Measurements from ENCODE around the gene P4HA3.

The P4HA3 gene

DNA sequence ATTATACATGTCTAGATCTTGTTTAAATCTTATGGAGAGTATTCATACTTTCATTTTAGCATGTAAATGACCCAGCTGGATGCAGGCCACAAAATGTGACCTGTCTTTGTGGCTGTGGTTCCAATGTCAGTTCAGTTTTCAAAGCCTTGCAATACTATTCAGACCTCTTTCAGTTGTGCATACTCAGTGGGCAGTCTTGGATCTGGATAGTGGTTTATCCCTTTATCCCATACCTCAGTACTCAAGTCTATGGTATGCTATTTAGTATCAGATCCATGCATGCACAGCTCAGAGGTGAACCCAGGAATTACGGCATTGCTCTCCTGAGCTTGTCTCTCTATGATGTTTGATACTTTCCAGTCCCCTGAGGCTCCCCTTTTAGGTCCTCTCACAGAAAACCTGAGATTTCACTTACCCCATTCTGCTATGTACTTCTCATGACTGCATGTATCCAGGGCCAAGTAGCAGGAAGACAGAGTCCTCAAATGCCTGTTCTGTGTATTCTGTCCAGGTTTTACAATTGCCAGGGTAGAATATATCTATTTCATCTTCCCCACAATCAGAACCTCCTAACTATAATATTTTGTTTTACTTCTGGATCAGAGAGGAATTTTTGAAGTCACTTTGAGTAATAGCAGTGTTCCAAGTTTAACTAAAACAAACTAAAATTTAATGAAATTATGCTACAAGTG lies 6.9 kb upstream of the P4HA3 start:
- peak; percentile 13 for DNase-seq (ENCODE audit: low spot score)
- FAIRE-seq = no peak

DNA sequence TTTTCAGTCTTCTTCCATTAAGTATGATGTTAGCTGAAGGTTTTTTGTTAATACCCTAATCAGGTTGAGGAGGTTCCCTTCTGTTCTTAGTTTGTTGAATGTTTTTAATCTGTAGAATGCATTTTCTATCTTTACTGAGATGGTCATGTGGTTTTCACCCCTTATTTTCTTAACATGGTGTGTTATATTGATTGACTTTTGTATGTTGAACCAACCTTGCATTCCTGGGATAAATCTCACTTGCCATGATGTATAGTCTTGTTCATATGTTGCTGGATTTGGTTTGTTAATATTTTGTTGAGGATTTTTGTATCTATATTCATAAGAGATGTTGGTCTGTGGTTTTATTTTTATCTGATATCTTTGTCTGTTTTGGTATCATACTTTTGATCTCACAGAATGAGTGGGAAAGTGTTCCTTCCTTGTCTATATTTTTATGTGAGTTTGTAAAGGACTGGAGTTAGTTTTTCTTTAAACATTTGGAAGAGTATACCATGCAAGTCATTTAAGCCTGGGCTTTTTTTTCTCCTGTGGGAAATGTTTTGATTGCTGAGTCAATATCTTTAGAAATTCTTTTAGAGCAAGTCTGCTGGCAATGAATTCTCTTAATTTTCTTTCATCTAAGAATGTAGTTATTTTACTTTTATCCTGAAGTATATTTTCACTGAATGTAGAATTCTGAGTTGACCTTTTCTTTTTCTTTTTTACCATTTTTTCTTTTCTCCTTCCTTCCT lies 5.5 kb upstream of the P4HA3 start:
- FAIRE-seq = no peak
- DNase-seq (ENCODE audit: low spot score) = no peak

- DNase-seq (ENCODE audit: low spot score) = no peak
- FAIRE-seq = no peak
Measured at GRCh38 chr11:74312326-74312725, 886 bp upstream of the P4HA3 start.

GRCh38 chr11:74310857-74311256 lies 583 bp downstream of the P4HA3 start:
- DNase-seq (ENCODE audit: low spot score) (no peak), FAIRE-seq (no peak)

DNA sequence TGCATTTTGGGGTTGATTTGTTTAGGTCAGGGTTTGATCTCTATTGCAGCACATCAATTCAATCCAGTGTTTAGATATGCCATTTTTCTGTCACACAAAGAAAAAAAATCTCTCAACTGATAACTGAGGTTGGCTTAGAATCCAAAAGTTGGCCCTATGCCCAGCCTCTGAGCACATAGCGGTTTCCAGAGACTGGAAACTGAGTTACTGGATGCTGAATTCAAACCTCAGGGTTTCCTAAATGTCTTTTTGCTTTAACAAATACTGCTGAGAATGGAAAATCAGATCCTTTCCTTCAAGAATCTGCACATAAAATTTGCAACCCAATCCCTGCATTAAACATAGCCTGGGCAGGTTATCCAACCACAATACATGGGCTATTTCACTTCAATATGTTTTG lies 4.0 kb downstream of the P4HA3 start:
- DNase-seq (ENCODE audit: low spot score) = peak; percentile 19
- peak; percentile 45 for FAIRE-seq

GRCh38 chr11:74306435-74307175 lies 4.8 kb downstream of the P4HA3 start:
- FAIRE-seq = no peak

DNA sequence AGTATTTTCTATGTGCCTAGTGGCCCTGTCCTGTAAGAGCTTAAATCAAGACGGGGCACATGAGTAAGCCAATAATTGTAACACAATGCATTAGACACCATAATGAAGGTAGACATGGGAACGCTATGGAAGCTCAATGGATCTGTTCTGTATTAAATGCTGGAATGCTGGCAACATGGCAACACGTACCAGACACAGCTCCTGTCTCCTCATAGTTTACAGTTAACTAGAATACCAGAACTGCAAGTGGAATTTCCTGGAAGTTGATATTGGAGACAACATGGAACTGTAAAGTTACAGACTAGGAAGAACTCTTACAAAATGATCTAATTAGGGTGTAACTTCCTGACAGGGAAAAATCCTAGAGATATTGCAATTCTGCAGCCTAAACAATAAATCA lies 12.4 kb downstream of the P4HA3 start:
- FAIRE-seq (no peak), DNase-seq (ENCODE audit: low spot score) (no peak)

More at GRCh38 chr11:74306435-74307175, 4.8 kb downstream of the P4HA3 start:
- DNase-seq (ENCODE audit: low spot score) = no peak

GRCh38 chr11:74297484-74297883 lies 14.0 kb downstream of the P4HA3 start:
- FAIRE-seq (no peak), DNase-seq (ENCODE audit: low spot score) (no peak)

DNA sequence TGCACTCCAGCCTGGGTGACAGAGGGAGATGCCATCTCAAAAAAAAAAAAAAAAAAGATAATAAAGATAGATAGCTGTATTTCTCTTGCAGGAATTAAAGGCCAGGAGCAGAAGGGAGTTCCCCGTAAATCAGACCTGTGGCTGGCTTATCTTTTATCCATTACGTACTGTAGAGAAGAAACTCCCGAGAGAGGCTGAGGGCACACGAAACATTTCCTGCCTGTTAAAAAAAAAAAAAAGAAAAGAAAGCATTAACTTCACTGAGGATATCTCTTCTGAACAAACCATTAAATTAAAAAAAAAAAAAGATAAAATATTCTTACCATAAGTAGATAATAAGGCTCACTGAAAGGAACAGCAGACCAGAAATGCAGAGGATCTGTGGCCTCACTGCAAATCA lies 22.5 kb downstream of the P4HA3 start:
- DNase-seq (ENCODE audit: low spot score) (no peak), FAIRE-seq (no peak)

DNA sequence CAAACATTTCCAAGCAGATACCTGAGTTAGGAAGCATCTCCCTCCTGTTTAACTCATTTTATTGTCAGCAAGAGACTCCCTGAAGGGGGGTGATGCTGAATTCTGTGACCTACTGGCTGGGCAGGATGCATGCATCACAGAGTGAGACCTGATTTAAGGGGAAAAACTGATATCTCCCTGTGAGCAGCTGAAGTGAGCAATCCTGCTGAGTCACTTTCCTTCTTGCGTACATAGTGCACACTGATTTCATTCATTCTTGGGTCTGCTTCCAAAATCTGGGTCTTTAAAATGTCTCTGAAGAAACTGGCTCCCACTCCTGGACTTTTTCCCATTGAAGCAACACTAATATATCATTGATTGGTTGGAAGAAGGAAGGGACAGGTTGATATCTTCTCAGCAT lies 23.3 kb downstream of the P4HA3 start:
- peak; percentile 58 for FAIRE-seq
- DNase-seq (ENCODE audit: low spot score) = peak; percentile 76

DNA sequence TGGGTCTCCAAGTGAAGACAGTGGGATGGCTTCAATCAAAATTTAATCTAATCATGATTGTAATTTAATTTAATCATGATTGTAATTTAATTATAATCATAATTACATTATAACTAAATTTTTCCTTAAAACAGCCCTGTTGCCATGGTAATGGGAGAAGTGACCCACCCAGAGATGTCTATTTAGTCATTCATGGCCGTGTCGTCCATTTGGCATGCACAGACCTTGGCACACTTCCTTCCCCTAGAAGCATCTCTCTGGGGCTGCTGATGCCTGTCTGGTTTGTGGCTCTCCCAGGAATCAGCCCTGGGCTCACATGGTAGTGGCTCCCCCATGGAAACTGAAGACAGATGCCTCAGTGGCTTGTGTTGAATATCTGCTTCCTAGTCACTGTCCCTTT lies 27.0 kb downstream of the P4HA3 start:
- DNase-seq (ENCODE audit: low spot score) = peak; percentile 20
- no peak for FAIRE-seq

DNA sequence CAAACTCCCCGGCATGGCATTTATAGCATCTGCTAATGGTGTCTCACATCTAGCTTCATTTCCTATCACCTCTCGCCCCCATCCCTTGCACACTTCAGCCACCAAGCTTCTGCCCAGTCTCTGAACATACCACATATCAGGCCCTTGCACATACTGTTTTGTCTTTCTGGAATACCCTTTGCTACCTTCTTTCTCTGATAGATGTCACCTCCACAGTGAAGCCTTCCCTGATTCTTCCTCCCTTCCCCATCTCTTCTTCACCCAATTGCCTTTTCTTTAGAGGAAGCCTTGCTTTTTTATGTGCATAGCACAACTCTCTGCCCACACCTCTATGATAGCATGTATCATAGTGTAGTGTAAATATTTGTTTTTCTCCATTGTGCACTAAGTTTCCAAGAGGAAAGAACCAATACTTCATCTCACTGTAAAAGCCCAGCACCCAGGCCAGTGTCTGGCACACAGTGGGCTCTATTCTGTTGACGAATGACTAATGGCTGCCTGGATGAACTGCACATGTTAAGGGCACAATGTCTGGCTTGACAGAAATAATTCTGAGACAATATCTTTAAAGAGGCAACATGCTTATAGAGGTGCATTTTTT lies 27.8 kb downstream of the P4HA3 start:
- FAIRE-seq (no peak), DNase-seq (ENCODE audit: low spot score) (no peak)

GRCh38 chr11:74282914-74283371 lies 28.5 kb downstream of the P4HA3 start:
- no peak for FAIRE-seq
- DNase-seq (ENCODE audit: low spot score) = peak; percentile 30

DNA sequence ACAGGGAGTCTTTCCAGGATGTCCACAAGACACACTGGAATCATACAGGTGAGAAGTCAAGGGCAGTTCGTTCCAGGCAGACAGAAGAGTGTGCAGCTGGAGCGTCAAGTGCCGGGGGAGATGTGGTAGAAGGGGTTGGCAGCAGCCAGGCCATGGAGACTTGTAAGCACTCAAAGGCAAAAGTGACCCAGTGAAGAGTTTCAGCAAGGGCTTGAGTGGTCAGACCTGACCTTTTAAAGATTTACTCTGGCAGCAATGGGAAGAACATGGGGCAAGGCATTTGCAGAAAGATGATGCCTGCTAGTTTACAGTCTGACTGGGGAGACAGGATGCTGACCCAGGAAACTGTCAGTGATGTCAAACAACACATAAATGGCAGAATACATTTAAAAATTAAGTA lies 29.0 kb downstream of the P4HA3 start:
- DNase-seq (ENCODE audit: low spot score) = no peak
- FAIRE-seq = no peak

DNA sequence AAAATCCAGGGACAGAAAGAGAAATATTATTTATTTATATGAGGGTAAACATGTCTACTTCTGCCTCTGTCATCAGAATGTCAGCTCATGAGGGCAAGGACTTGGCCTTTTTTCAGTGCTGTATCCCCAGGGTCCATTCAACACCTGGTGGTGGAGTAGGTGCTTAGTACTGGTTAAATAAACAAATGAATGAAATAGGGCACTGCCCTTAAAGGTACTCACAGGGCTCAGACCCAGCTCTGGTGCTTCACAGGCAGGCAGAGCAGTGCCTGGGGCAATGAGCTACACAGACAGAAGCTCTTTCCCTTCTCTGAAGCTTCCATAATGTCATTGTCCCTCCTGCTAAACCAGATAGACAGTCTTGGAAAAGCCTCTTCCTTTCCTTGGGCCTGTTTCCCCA lies 30.9 kb downstream of the P4HA3 start:
- no peak for DNase-seq (ENCODE audit: low spot score)
- no peak for FAIRE-seq

GRCh38 chr11:74279256-74279655 lies 32.2 kb downstream of the P4HA3 start:
- DNase-seq (ENCODE audit: low spot score) = no peak
- FAIRE-seq = no peak

- FAIRE-seq = peak; percentile 67
Measured at GRCh38 chr11:74278721-74279161, 32.7 kb downstream of the P4HA3 start.

DNA sequence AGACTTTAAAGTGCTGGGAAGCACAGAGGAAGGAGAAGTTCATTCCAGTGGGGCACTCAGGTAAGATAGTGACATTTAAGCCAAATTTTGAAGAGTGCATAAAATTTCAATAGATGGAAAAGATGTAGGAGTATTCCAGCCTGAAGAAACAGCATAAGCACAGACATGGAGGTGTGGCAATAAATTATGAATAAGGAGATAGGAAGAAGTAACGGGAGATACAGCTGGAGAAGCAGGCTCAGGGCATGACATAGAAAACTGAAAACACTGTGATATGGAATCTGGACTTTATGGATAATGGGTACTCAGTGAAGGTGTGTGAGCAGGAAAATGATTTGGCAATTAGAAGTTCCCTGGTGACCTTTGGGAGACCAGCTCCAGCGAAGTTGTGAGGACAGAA lies 33.3 kb downstream of the P4HA3 start:
- DNase-seq (ENCODE audit: low spot score) (peak; percentile 26), FAIRE-seq (no peak)

More at GRCh38 chr11:74278721-74279161, 32.7 kb downstream of the P4HA3 start:
- peak; percentile 88 for DNase-seq (ENCODE audit: low spot score)

DNA sequence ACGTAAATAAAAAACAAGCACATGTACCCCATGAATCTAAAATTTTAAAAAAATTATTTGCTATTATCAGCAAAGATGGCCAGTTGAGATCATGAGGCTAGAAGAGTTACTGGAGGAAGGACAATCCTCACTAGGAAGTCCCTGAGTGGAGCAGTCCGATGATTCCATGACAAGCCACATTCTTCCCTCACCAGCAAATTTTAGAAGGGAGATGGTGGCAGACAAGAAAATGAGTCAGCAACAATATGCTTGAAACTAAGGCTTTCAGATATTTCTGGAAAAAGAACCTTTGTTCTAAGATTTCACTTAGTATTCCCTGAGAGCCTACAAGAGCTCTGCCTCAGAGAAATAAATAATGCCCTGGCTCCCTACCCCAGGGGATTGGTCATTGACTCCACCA lies 34.9 kb downstream of the P4HA3 start:
- FAIRE-seq (no peak), DNase-seq (ENCODE audit: low spot score) (no peak)

DNA sequence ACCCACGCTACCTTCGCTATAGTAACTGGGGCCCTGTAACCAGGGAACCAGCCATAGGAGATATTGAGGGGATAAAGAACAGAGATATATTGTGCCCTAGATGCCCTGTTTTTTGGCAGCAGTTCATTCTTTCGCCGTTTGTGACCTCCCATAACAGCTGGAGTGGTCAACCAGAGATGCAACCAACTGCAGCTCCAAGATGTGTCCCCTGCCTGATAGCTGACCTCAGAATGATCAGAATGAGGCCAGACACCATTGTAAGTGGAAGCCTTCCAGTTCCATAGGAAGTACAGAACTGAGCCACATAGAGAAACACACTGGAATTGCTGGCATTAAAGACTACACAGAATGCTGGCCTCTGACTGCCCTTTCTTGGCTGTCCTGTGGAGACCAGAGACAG lies 39.2 kb downstream of the P4HA3 start:
- no peak for FAIRE-seq
- DNase-seq (ENCODE audit: low spot score) = no peak

DNA sequence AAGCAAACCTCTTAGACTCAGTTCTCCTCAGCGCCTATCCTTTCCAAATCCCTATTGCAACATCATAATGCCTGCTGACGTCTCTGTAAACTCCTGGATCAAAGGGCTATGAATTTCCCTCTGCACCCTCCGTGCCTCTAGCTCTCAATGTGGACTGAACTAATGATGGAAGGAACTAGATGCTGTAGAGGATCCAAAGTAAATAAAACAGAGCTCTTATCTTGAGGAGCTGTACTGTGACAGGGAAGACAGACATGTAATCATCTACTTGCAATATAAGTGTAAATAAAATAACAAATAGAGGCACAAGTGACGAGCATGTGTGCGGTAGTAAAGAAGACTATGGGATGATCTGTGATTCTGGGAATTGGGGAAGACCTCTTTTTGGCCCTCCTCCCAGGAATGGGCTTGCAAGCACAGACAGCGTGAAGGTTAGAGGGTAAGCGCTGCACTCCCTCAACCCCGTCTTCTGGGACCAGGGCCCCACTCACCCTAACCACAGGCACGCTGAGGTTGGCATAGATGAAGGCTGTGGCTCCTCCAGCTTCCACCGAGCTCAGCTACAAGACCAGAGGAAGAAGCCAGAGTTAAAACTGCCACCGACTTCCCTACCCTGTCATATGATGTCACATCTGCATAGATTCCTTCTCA lies 42.2 kb downstream of the P4HA3 start:
- no peak for DNase-seq (ENCODE audit: low spot score)
- no peak for FAIRE-seq
